AG09319 (cell line): ENCODE data around the gene TUBGCP5.

ENCODE experiments used
- DNase-seq: peaks from one replicate; pipeline ENCODE4 v3.0.0-alpha.2; 2010; ENCODE audit warnings: low read depth; ENCODE audit errors: extremely low read depth
- CTCF ChIP-seq: IDR thresholded peaks from 2 replicates; pipeline ENCODE4 v1.5.1; 2011; ENCODE audit warnings: low read depth, mild to moderate bottlenecking, inconsistent platforms, low read length, moderate library complexity

TUBGCP5 gene

DNA sequence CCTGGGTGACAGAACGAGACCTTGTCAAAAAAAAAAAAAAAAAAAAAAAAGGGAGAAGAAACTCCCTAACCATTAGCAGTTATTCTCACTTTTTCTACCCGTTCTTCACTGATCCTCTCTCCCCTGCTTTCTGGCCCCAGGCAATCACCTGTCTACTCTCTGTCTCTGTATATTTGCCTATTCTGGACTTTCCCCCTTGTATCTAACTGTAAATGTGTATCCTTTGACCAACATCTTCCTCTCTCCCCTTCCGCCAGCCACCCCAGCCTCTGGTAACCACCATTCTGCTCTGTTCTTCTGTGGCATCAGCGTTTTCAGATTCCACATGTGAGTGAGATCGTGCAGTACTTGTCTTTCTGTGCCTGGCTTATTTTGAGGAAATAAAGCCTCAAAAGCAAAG, 66.1 kb downstream of the TUBGCP5 start:
- DNase-seq: no peak
- no peak for TF ChIP-seq CTCF

DNA sequence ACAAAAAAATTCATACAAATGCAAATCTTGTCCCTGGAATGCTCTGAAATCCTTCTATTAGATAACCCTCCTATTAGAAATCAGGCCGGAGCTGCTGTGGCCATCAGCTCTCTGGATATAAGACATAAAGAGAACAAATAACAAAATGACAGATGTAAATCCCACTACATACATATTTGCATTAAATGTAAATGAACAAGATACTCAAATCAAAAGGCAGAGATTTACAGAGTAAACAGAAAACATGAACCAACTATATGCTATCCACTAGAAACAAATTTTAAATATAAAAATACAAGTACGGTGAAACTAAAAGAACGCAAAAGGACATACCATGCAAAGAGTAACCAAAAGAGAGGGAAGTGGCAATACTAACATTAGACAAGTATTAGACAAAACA, 69.9 kb downstream of the TUBGCP5 start:
- no peak for TF ChIP-seq CTCF
- no peak for DNase-seq

DNA sequence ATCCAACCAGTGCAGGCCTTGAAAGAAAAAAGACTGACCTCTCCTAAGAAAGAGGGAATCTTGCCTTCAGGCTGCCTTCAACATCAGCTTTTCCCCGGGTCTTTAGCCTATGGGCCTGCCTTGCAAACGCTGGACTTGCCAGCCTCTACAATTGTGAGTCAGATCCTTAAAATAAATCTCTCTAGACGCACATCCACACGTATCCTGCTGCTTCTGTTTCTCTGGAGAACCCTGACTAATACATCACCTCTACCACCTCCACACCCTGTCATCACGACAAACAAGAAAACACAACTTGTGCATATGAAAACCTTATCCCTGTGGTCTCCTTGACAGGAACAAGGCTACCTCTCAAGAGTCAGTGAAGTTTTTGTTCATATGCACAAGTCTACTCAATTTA, 71.0 kb downstream of the TUBGCP5 start:
- no peak for DNase-seq
- no peak for TF ChIP-seq CTCF

DNA sequence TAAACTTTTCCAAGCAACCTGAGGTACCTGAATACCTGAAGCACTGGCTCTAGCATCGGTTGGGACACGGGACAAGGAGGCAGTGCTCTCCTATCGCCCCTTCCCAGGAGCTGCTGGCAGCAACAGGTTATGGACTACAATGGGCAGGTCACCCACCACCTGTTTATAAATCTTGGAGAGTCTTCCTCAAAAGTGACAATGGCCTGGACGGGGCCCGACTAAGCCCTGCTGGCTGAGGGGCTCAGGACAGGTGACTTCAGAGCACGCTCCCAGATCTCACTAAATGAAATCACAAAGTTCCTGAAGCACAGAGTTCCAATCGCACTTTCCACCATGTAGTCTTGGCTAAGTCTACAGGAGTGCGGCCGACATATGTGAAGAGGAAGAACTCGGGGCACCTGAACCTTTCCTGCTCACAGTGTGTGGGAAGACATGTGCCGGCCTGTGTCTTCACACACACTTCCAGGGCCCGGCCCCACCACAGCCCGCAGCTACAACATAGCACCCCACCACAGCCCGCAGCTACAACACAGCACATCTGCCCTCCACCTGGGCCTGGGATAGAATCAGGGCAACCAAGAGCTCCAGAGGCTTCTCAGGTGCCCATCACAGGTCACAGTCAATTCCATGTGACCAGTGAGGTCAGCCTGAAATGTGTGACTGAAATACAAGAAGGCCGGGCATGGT, 72.1 kb downstream of the TUBGCP5 start:
- no peak for DNase-seq
- TF ChIP-seq CTCF: no peak

DNA sequence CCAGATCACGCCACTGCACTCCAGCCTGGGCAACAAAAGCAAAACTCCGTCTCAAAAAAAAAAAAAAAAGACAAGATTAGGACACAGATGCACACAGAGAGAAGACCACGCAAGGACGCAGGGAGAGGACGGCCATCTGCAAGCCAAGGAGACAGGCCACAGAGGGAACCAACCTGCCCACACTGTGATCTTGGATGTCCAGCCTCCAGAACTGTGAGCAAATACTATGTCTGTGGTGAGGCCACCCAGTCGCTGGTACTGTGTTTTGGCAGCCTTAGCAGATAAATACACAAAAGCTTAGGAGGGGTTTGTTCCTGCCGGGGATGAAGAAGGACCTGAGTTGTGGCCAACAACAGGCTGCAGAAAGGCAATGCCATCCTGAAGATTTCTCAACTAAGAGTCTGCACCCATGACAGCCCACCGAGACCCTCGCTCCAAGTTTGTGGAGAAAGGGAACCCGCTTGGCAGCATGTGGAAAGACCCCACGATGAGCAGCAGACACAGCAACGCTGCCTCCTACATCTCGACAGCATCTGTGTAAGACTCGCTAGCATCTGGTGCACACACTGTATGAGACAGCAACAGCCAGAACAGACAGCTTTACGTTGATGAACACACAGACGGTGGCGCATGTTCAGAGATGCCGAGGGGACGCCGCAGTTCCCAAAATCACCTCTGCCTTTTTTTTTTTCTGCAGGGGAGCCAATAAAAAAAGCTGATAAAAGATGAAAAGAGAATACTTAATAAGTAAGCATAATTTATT, 72.9 kb downstream of the TUBGCP5 start:
- no peak for DNase-seq
- TF ChIP-seq CTCF: no peak

DNA sequence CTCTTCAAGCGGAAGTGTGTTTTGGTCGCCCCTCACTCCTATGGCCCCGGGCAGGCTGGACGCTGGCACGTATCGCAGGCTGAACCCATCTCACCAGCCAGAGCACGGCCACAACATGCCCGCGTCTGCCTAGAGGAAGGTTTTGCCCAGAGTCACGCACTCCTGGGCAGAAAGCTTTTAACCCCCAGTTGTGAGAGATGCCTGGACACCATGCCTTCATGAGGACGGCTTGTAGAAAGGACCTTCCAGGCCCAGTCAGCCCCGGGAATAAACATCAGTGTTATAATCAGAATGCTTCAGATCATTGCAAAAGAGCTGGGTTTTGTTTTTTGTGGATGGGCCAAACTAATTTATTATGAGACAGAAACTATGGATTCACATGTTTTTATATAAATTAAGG, 75.7 kb downstream of the TUBGCP5 start:
- TF ChIP-seq CTCF: no peak
- no peak for DNase-seq

DNA sequence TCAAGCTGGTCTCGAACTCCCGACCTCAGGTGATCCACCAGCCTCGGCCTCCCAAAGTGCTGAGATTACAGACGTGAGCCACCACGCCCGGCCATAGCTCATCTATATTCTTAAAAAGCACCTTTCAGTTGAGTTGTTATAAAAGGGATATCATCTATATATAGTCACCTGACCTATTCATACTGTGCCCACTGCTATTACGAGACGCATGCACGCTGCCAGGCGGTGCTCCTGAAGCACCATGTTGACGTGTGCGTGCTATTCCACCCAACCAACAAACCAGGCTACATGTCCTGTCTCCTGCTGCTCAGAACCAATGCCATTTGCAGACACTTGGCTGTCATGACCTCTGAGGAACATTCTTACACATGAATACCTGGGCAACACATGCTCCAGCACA, 76.8 kb downstream of the TUBGCP5 start:
- DNase-seq: no peak
- TF ChIP-seq CTCF: no peak
